Mammary epithelial cell (primary cell): ENCODE results near the gene ORC5.

ENCODE experiments used
- EZH2 ChIP-seq: IDR thresholded peaks from 2 replicates; pipeline ENCODE4 v1.6.1; 2012; ENCODE audit warnings: low read length, inconsistent platforms, borderline replicate concordance
- TF ChIP-seq, protein P1 (sequence below), 2 donors: IDR thresholded peaks in 1 of 2; conservative IDR thresholded peaks in 1 of 2; 2 replicates each; pipeline ENCODE4 v1.5.1; 2011 to 2012; ENCODE audit warnings: inconsistent platforms in 2 of 2, low read length in 2 of 2, mild to moderate bottlenecking in 2 of 2, control low read depth in 1 of 2, low read depth in 1 of 2; ENCODE audit not compliant: insufficient read depth in 1 of 2; ENCODE audit errors: extremely low read depth in 1 of 2

DNA sequence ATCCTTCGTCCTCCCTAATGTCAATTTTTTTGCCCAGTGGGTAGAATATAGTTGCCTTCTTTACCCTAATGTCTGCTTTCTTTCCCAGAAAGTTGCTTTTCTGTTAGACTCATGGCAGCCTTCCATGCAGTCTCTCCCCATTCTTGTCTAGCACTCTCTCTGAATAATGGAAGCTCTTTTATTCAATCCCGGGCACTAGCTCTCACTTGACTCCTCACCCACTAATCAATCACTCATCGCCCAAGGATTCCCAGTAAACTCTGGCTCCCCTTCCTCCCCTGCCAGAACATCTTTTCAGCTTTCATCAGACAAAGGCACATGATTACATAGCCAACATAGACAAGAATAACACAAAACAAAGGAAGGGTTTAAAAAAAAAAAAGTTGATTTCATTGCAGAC is 118.2 kb downstream of the ORC5 start:
- TF ChIP-seq EZH2, result no peak
- TF ChIP-seq, protein P1, sequence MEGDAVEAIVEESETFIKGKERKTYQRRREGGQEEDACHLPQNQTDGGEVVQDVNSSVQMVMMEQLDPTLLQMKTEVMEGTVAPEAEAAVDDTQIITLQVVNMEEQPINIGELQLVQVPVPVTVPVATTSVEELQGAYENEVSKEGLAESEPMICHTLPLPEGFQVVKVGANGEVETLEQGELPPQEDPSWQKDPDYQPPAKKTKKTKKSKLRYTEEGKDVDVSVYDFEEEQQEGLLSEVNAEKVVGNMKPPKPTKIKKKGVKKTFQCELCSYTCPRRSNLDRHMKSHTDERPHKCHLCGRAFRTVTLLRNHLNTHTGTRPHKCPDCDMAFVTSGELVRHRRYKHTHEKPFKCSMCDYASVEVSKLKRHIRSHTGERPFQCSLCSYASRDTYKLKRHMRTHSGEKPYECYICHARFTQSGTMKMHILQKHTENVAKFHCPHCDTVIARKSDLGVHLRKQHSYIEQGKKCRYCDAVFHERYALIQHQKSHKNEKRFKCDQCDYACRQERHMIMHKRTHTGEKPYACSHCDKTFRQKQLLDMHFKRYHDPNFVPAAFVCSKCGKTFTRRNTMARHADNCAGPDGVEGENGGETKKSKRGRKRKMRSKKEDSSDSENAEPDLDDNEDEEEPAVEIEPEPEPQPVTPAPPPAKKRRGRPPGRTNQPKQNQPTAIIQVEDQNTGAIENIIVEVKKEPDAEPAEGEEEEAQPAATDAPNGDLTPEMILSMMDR (conservative IDR thresholded peaks at IDR 0.05 in 1 of 2, IDR thresholded peaks at IDR 0.05 in 1 of 2; ENCODE audit: extremely low read depth in 1 of 2, insufficient read depth in 1 of 2, low read depth in 1 of 2, low read length in 2 of 2), result no peak
